HepG2 (cell line): Measurements from ENCODE around the gene SLC35B2. TPM values are rescaled to one million over a fixed set of nuclear protein-coding genes. Genes with fewer than 3 reads are reported as not detected.

Experiments used
- ARNT2 ChIP-seq: sonication (generic); formaldehyde crosslinking; IDR thresholded peaks from 2 replicates; pipeline ENCODE4 v1.8.0; 2022; ENCODE audit warnings: mild to moderate bottlenecking, low read depth, missing genetic modification reagents, moderate library complexity
- ASH2L ChIP-seq: fragments of 300-600, 200-600 bp; sonication (generic); IDR thresholded peaks from 2 replicates; pipeline ENCODE4 v1.7.0; 2017; ENCODE audit warnings: low read depth, mild to moderate bottlenecking, moderate library complexity, mixed read lengths, low read length; ENCODE audit not compliant: insufficient read length
- DNMT3B ChIP-seq: conservative IDR thresholded peaks from 2 replicates; pipeline ENCODE4 v1.6.1; 2016; ENCODE audit warnings: missing biosample characterization, control low read depth
- HMG20B ChIP-seq: conservative IDR thresholded peaks from 2 replicates; pipeline ENCODE4 v1.6.1; 2016; ENCODE audit warnings: missing genetic modification reagents, missing compliant biosample characterization
- LCORL ChIP-seq, 2 experiments: fragments of 450-650 bp in 1 of 2; sonication (generic) in 1 of 2; formaldehyde crosslinking in 1 of 2; IDR thresholded peaks; 2 replicates each; pipeline versions ENCODE4 v1.5.0 to v1.6.1; 2017 to 2020; ENCODE audit warnings: antibody characterized with exemption in 1 of 2, missing genetic modification reagents in 1 of 2
- RFXAP ChIP-seq: sonication (generic); formaldehyde crosslinking; IDR thresholded peaks from 2 replicates; pipeline ENCODE4 v1.4.0; 2020; ENCODE audit warnings: missing genetic modification reagents, borderline replicate concordance
- STAG1 ChIP-seq: sonication (generic); formaldehyde crosslinking; IDR thresholded peaks from 2 replicates; pipeline ENCODE4 v1.4.0; 2020; ENCODE audit warnings: missing genetic modification reagents
- ZBTB21 ChIP-seq: sonication (generic); formaldehyde crosslinking; IDR thresholded peaks from 2 replicates; pipeline ENCODE4 v1.4.0; 2020; ENCODE audit warnings: missing genetic modification reagents
- ZNF567 ChIP-seq: sonication (generic); formaldehyde crosslinking; IDR thresholded peaks from 2 replicates; pipeline ENCODE4 v1.8.1; 2023; ENCODE audit warnings: mild to moderate bottlenecking, missing genetic modification reagents, borderline replicate concordance
- ZSCAN20 ChIP-seq: sonication (generic); formaldehyde crosslinking; IDR thresholded peaks from 2 replicates; pipeline ENCODE4 v1.4.0; 2020; ENCODE audit warnings: missing genetic modification reagents, mild to moderate bottlenecking, borderline replicate concordance
- polyA plus RNA-seq, 8 experiments: library from polyadenylated mRNA; depleted of rRNA in 3 of 8; stranded (reverse) in 7 of 8; unstranded in 1 of 8; fragments of >200 nt; fragmentation: Illumina TruSeq in 4 of 8; extraction: Trizol in 4 of 8; gene quantifications; 2 replicates each; pipeline versions ENCODE4 v1.2.1 to v1.2.3, GENCODE V29; 2011 to 2016; ENCODE audit warnings: low read depth in 4 of 8, missing spikeins in 1 of 8, mixed read lengths in 1 of 8; ENCODE audit not compliant: insufficient read depth in 1 of 8
- total RNA-seq, 5 experiments: library from RNA; depleted of rRNA; stranded (reverse); fragments of >200 nt; fragmentation: Illumina TruSeq; extraction: Trizol; gene quantifications; 2 replicates each; pipeline ENCODE4 v1.2.3, GENCODE V29; 2016; ENCODE audit warnings: low read depth in 1 of 5
- TF ChIP-seq, protein P1 (sequence below): sonication (generic); formaldehyde crosslinking; IDR thresholded peaks from 2 replicates; pipeline ENCODE4 v1.4.0; 2020; ENCODE audit warnings: mild to moderate bottlenecking, missing genetic modification reagents
- TF ChIP-seq, protein P2 (sequence below): sonication (generic); formaldehyde crosslinking; IDR thresholded peaks from 2 replicates; pipeline ENCODE4 v1.8.0; 2023; ENCODE audit warnings: mild to moderate bottlenecking, missing genetic modification reagents
- TF ChIP-seq, protein P3 (sequence below): sonication (generic); formaldehyde crosslinking; IDR thresholded peaks from 2 replicates; pipeline ENCODE4 v1.4.0; 2020; ENCODE audit warnings: missing genetic modification reagents, borderline replicate concordance
- TF ChIP-seq, protein P4 (sequence below): sonication (generic); formaldehyde crosslinking; IDR thresholded peaks from 2 replicates; pipeline ENCODE4 v1.4.0; 2020; ENCODE audit warnings: missing genetic modification reagents

SLC35B2 gene
- total and polyA plus RNA-seq, 2 of the 13 experiments (the other 11 are each of a cell fraction or from before 2014, with no cell fraction given), result 61.1 to 148 TPM

DNA sequence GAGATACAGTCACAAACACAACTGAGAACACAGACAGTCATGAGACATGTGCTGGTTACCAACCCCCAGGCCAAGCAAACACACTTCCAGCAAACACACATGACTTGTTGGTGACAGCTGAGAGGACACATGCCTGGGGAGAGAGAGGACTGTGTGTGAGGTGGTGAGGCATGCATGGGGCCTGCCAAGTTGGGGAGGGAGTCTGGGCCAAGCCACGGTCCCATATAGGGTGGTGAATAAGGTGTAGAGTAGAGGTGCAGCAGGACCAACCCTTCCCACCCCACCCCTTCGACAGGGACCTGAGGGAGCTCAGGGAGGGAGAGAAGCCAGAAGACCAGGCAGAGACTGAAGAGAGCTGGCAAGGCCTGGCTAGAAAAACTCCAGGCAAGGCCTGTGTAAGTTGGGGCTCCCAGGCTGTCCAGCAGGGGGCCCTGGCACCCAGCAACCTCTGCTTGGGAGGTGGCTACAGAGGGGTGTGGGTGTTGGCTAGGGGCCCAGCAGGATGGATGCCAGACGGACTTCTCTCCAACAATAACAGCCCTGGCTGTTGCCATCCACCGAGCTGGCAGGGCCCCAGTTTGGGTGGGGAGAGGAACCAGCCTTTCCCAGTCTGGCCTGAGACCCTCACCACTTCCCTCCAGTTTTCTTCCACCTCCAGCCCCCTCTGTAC is 35.9 kb downstream of the SLC35B2 start (continued):
- TF ChIP-seq, protein P1, sequence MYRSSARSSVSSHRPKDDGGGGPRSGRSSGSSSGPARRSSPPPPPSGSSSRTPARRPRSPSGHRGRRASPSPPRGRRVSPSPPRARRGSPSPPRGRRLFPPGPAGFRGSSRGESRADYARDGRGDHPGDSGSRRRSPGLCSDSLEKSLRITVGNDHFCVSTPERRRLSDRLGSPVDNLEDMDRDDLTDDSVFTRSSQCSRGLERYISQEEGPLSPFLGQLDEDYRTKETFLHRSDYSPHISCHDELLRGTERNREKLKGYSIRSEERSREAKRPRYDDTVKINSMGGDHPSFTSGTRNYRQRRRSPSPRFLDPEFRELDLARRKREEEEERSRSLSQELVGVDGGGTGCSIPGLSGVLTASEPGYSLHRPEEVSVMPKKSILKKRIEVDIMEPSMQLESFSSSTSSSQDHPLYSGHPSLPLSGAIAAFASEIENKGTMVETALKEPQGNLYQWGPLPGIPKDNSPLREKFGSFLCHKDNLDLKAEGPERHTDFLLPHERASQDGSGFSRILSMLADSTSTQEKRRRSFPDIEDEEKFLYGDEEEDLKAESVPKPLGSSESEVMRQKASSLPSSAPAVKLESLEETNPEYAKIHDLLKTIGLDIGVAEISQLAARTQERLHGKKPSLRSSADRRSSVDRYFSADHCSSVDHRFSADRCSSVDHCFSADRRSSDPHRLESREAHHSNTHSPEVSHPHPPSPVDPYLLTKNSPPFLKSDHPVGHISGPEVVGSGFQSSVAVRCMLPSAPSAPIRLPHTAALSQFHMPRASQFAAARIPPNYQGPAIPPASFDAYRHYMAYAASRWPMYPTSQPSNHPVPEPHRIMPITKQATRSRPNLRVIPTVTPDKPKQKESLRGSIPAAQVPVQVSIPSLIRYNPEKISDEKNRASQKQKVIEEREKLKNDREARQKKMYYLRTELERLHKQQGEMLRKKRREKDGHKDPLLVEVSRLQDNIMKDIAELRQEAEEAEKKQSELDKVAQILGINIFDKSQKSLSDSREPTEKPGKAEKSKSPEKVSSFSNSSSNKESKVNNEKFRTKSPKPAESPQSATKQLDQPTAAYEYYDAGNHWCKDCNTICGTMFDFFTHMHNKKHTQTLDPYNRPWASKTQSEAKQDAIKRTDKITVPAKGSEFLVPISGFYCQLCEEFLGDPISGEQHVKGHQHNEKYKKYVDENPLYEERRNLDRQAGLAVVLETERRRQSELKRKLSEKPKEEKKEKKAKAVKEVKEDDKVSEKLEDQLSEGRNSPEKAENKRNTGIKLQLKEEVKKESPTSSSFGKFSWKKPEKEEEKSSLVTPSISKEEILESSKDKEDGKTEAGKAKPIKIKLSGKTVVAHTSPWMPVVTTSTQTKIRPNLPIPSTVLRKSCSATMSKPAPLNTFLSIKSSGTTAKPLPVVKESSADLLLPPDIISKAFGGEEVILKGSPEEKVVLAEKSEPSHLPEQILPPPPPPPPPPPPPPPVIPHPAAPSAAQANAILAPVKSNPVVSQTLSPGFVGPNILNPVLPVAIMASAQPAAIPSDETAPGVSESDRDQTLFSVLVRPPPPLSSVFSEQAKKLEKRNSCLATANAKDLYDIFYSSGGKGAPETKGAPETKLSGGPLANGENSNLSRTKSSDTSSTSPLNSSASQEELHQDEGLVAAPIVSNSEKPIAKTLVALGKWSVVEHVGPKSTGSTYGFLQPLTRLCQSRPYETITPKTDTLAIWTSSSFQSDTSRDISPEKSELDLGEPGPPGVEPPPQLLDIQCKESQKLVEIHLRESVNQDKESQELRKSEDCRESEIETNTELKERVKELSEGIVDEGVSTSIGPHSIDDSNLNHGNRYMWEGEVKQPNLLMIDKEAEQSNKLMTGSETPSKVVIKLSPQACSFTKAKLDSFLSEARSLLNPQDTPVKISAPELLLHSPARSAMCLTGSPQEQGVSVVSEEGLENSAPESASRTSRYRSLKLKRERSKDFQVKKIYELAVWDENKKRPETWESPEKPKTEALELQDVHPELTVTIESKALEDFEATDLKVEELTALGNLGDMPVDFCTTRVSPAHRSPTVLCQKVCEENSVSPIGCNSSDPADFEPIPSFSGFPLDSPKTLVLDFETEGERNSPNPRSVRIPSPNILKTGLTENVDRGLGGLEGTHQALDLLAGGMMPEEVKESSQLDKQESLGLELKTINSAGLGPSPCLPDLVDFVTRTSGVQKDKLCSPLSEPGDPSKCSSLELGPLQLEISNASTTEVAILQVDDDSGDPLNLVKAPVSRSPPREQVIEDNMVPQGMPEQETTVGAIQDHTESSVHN, result no peak
- TF ChIP-seq ZSCAN20, result no peak
- 0 out of 2 replicates have a peak, but pooled peaks have one; percentile 24 for TF ChIP-seq HMG20B
- TF ChIP-seq LCORL (IDR thresholded peaks at IDR 0.05), result no peak
- TF ChIP-seq LCORL (CRISPR knock-in tag; IDR thresholded peaks at IDR 0.05), result peak; percentile 88
- TF ChIP-seq, protein P2, sequence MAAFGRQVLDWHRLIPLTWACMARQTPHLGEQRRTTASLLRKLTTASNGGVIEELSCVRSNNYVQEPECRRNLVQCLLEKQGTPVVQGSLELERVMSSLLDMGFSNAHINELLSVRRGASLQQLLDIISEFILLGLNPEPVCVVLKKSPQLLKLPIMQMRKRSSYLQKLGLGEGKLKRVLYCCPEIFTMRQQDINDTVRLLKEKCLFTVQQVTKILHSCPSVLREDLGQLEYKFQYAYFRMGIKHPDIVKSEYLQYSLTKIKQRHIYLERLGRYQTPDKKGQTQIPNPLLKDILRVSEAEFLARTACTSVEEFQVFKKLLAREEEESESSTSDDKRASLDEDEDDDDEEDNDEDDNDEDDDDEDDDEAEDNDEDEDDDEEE, result 0 out of 2 replicates have a peak, but pooled peaks have one; percentile 7
- no peak for TF ChIP-seq ASH2L
- peak; percentile 14; the same call in 1 of the 2 replicates for TF ChIP-seq RFXAP (CRISPR knock-in tag)
- 0 out of 2 replicates have a peak, but pooled peaks have one; percentile 35 for TF ChIP-seq ARNT2 (CRISPR knock-in tag)
- TF ChIP-seq, protein P3, sequence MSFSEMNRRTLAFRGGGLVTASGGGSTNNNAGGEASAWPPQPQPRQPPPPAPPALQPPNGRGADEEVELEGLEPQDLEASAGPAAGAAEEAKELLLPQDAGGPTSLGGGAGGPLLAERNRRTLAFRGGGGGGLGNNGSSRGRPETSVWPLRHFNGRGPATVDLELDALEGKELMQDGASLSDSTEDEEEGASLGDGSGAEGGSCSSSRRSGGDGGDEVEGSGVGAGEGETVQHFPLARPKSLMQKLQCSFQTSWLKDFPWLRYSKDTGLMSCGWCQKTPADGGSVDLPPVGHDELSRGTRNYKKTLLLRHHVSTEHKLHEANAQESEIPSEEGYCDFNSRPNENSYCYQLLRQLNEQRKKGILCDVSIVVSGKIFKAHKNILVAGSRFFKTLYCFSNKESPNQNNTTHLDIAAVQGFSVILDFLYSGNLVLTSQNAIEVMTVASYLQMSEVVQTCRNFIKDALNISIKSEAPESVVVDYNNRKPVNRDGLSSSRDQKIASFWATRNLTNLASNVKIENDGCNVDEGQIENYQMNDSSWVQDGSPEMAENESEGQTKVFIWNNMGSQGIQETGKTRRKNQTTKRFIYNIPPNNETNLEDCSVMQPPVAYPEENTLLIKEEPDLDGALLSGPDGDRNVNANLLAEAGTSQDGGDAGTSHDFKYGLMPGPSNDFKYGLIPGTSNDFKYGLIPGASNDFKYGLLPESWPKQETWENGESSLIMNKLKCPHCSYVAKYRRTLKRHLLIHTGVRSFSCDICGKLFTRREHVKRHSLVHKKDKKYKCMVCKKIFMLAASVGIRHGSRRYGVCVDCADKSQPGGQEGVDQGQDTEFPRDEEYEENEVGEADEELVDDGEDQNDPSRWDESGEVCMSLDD (CRISPR knock-in tag), result peak; percentile 77; the same call in 1 of the 2 replicates
- TF ChIP-seq ZNF567 (CRISPR knock-in tag), result 0 out of 2 replicates have a peak, but pooled peaks have one; percentile 39
- TF ChIP-seq STAG1 (CRISPR knock-in tag), result peak; percentile 65
- no peak for TF ChIP-seq ZBTB21 (CRISPR knock-in tag)
- TF ChIP-seq, protein P4, sequence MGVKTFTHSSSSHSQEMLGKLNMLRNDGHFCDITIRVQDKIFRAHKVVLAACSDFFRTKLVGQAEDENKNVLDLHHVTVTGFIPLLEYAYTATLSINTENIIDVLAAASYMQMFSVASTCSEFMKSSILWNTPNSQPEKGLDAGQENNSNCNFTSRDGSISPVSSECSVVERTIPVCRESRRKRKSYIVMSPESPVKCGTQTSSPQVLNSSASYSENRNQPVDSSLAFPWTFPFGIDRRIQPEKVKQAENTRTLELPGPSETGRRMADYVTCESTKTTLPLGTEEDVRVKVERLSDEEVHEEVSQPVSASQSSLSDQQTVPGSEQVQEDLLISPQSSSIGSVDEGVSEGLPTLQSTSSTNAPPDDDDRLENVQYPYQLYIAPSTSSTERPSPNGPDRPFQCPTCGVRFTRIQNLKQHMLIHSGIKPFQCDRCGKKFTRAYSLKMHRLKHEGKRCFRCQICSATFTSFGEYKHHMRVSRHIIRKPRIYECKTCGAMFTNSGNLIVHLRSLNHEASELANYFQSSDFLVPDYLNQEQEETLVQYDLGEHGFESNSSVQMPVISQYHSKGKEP, result no peak
- peak; percentile 74; the same call in 1 of the 2 replicates for TF ChIP-seq DNMT3B
